GM12878 (cell line): ENCODE measurements around the gene PSMD1. TPM values are rescaled to one million over a fixed set of nuclear protein-coding genes. Genes with fewer than 3 reads are reported as not detected.

Experiments
- ATAC-seq: fragments of 200-7000 bp; cut with Tn5 transposase; 3 replicates; pipeline ENCODE4 v1.9.1; 2020; ENCODE audit warnings: mild to moderate bottlenecking, moderate library complexity
- BruUV-seq: library from RNA; stranded (reverse); fragments of 400-500 nt; replicated peaks from 2 replicates; lab custom pipeline; 2021; lab: Mats Ljungman, UMichigan
- CTCF ChIA-PET: fragments of 300-600 bp; sonication (Branson Sonifier 250); formaldehyde crosslinking; extraction: SDS; loops from one replicate; lab custom pipeline; 2021; ENCODE audit warnings: inconsistent platforms; lab: Yijun Ruan, JAX
- POLR2A ChIA-PET: fragments of 350-600 bp; formaldehyde crosslinking; extraction: SDS; loops from one replicate; lab custom pipeline; 2021; ENCODE audit warnings: inconsistent platforms; lab: Charles Lee
- RAD21 ChIA-PET: fragments of 300-600 bp; sonication (Branson Sonifier 250); formaldehyde crosslinking; loops from one replicate; lab custom pipeline; 2023; ENCODE audit warnings: antibody characterized with exemption; ENCODE audit not compliant: unreplicated experiment; lab: Charles Lee
- SMC1A ChIA-PET: fragments of 300-600 bp; sonication (Branson Sonifier 250); formaldehyde crosslinking; loops from one replicate; lab custom pipeline; 2023; ENCODE audit not compliant: unreplicated experiment, uncharacterized antibody; lab: Charles Lee
- DNase-seq: peaks from one replicate; pipeline ENCODE4 v3.0.0-alpha.2; 2011; ENCODE audit warnings: low read depth, low spot score
- FAIRE-seq: peaks from 3 replicates; lab custom pipeline; 2011; peaks lifted over from hg19 to GRCh38; lab: Jason Lieb, UNC
- H2AFZ ChIP-seq: 2 replicates; pipeline ENCODE4 v1.6.0; 2011; ENCODE audit warnings: low read depth, low read length, control low read depth; ENCODE audit not compliant: control insufficient read depth
- H3K27ac ChIP-seq: 2 replicates; pipeline ENCODE4 v1.5.1; 2011; ENCODE audit warnings: control low read depth; ENCODE audit not compliant: control insufficient read depth, insufficient read depth
- H3K27me3 ChIP-seq, 2 experiments: replicated peaks in 1 of 2; 2 replicates each; pipeline versions ENCODE4 v1.6.0 to v1.6.1; 2011; ENCODE audit warnings: low read length in 1 of 2; ENCODE audit not compliant: control insufficient read depth in 2 of 2, insufficient read depth in 2 of 2
- H3K36me3 ChIP-seq, 2 experiments: 2 replicates each; pipeline ENCODE4 v1.5.1; 2011; ENCODE audit warnings: low read length in 1 of 2; ENCODE audit not compliant: control insufficient read depth in 2 of 2, insufficient read depth in 2 of 2
- H3K4me1 ChIP-seq: 2 replicates; pipeline ENCODE4 v1.6.1; 2011; ENCODE audit warnings: mild to moderate bottlenecking, low read length, moderate library complexity, mixed read lengths; ENCODE audit not compliant: control insufficient read depth, insufficient read depth
- H3K4me2 ChIP-seq: 2 replicates; pipeline ENCODE4 v1.6.0; 2011; ENCODE audit warnings: control low read depth; ENCODE audit not compliant: control insufficient read depth, insufficient read depth
- H3K4me3 ChIP-seq: fragments of 200-600 bp; sonication (generic); 2 replicates; pipeline ENCODE4 v1.5.1; 2016
- H3K79me2 ChIP-seq: 2 replicates; pipeline ENCODE4 v1.6.0; 2011; ENCODE audit warnings: low read length; ENCODE audit not compliant: control insufficient read depth, insufficient read depth
- H3K9ac ChIP-seq: 2 replicates; pipeline ENCODE4 v1.8.0; 2011; ENCODE audit warnings: low read length, control low read depth, mixed read lengths; ENCODE audit not compliant: control insufficient read depth, insufficient read depth
- H3K9me3 ChIP-seq: replicated peaks from 3 replicates; pipeline ENCODE4 v1.5.1; 2011; ENCODE audit warnings: mild to moderate bottlenecking, low read length; ENCODE audit not compliant: control insufficient read depth, insufficient read depth
- H4K20me1 ChIP-seq: 2 replicates; pipeline ENCODE4 v1.6.0; 2011; ENCODE audit not compliant: control insufficient read depth, insufficient read depth
- RB1 ChIP-seq: fragments of 450-650 bp; formaldehyde crosslinking; IDR thresholded peaks from 2 replicates; pipeline ENCODE4 v1.6.1; 2017; ENCODE audit warnings: mild to moderate bottlenecking, borderline replicate concordance
- RELA ChIP-seq: fragments of 450-650 bp; IDR thresholded peaks from 2 replicates; pipeline ENCODE4 v1.8.0; 2014; ENCODE audit warnings: borderline replicate concordance; ENCODE audit not compliant: partially characterized antibody
- SMC3 ChIP-seq: IDR thresholded peaks from 2 replicates; pipeline ENCODE4 v1.6.1; 2011; ENCODE audit warnings: low read length, improper control_type of control experiment, borderline replicate concordance
- SUPT20H ChIP-seq: IDR thresholded peaks from 2 replicates; pipeline ENCODE4 v1.6.1; 2011; ENCODE audit warnings: low read depth, mild to moderate bottlenecking, low read length, moderate library complexity, borderline replicate concordance; ENCODE audit not compliant: control insufficient read depth
- ZZZ3 ChIP-seq: IDR thresholded peaks from 2 replicates; pipeline ENCODE4 v1.6.1; 2011; ENCODE audit warnings: low read depth; ENCODE audit not compliant: control insufficient read depth, insufficient read length
- WGBS: methylation state at CpG from one replicate; pipeline ENCODE4 v1.1.6; 2016; ENCODE audit warnings: low lambda C conversion rate; ENCODE audit not compliant: insufficient replicate concordance, insufficient coverage; ENCODE audit errors: missing lambda C conversion rate; 5-methylcytosine and 5-hydroxymethylcytosine counted together
- in situ Hi-C: fragments of 300-500 bp; cut with MboI; formaldehyde crosslinking; loops from 9 replicates; pipeline ENCODE4 v1.14.3; 2018; ENCODE audit warnings: mixed read lengths
- intact Hi-C: fragments of 100-400 bp; cut with micrococcal nuclease; formaldehyde crosslinking; loops from one replicate; pipeline ENCODE4 v1.14.2; 2022; ENCODE audit not compliant: unreplicated experiment
- polyA plus RNA-seq, 11 experiments: library from polyadenylated mRNA; depleted of rRNA in 4 of 11; unstranded in 6 of 11; stranded (reverse) in 5 of 11; fragments of >200 nt; fragmentation: Nextera tagmentation in 4 of 11; fragmentation: Illumina TruSeq in 1 of 11; extraction: Ambion mirVana in 4 of 11; extraction: Trizol in 1 of 11; gene quantifications; 1 replicate in 1 of 11; 2 replicates in 10 of 11; pipeline versions ENCODE4 v1.2.1 to v1.2.3, GENCODE V29; 2011 to 2016; ENCODE audit warnings: inconsistent platforms in 2 of 11, missing spikeins in 2 of 11, low read depth in 1 of 11
- total RNA-seq, 4 experiments: library from RNA; depleted of rRNA in 3 of 4; stranded (reverse); fragments of >200 nt in 3 of 4; fragmentation: Illumina TruSeq in 1 of 4; extraction: Trizol in 1 of 4; gene quantifications; 2 replicates each; pipeline versions ENCODE4 v1.2.1 to v1.2.3, GENCODE V29; 2013 to 2021
- TF ChIP-seq, protein P1 (sequence below): fragments of 450-650 bp; IDR thresholded peaks from 2 replicates; pipeline ENCODE4 v1.6.1; 2017; ENCODE audit warnings: mild to moderate bottlenecking, low read depth, inconsistent platforms; ENCODE audit not compliant: poor library complexity, severe bottlenecking

Gene PSMD1
- total and polyA plus RNA-seq, 10 of the 15 experiments (the other 5 are each of a cell fraction or from before 2014, with no cell fraction given) = 87.4 to 220 (median 139) TPM

DNA sequence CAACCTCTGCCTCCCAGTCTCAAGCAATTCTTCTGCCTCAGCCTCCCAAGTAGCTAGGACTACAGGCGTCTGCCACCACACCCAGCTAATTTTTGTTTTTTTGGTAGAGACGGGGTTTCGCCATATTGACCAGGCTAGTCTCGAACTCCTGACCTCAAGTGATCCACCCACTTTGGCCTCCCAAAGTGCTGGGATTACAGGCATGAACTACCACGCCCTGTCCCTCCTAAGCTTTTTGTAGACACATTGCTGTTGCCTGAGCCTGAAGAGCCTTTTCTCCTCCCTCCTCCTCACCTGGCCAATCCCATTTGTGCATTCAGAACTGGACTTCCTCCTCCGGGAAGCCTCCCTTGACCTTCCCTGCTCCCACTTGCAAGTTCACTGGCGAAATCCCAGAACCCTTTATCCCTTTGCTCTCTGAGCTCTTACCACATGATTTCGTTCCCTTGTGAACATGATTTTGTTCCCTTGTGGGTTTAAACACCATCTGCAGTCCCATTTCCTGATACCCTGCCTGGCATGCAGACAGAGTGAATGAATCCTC is 16.8 kb upstream of the PSMD1 start:
- ATAC-seq = no peak
- no TSS peak for BruUV-seq
- no peak overlapping the region for H3K27ac ChIP-seq
- ChIA-PET RAD21 (no interaction called here), CTCF (interaction anchor here (1.0 to 2.2 kb wide), 2 partner anchors 9 to 13 kb away, joined by 3 to 12 read pairs; no protein-coding TSS in a partner anchor), SMC1A (no interaction called here), POLR2A (no interaction called here)
- H3K36me3 ChIP-seq = no peaks in the 10 kb centered on the region
- TF ChIP-seq RB1 (no peak), SMC3 (no peak), RELA (no peak), SUPT20H (no peak), ZZZ3 (no peak)
- TF ChIP-seq, protein P1, sequence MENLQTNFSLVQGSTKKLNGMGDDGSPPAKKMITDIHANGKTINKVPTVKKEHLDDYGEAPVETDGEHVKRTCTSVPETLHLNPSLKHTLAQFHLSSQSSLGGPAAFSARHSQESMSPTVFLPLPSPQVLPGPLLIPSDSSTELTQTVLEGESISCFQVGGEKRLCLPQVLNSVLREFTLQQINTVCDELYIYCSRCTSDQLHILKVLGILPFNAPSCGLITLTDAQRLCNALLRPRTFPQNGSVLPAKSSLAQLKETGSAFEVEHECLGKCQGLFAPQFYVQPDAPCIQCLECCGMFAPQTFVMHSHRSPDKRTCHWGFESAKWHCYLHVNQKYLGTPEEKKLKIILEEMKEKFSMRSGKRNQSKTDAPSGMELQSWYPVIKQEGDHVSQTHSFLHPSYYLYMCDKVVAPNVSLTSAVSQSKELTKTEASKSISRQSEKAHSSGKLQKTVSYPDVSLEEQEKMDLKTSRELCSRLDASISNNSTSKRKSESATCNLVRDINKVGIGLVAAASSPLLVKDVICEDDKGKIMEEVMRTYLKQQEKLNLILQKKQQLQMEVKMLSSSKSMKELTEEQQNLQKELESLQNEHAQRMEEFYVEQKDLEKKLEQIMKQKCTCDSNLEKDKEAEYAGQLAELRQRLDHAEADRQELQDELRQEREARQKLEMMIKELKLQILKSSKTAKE = no peak
- H2AFZ ChIP-seq = no peak overlapping the region
- no peak overlapping the region for H3K4me3 ChIP-seq
- WGBS = 41% methylated on average over 8 of the region's 8 CpGs
- no peaks in the 10 kb centered on the region for H3K79me2 ChIP-seq
- H3K4me2 ChIP-seq = no peak overlapping the region
- peaks cover 12 to 14% of the 10 kb centered on the region in 2 experiments; a peak in 3 of 4 replicates for H3K27me3 ChIP-seq
- no peaks in the 10 kb centered on the region for H3K9me3 ChIP-seq
- in situ Hi-C loops = no loop called here
- intact Hi-C loops = no loop called here
- H4K20me1 ChIP-seq = no peaks in the 10 kb centered on the region
- H3K4me1 ChIP-seq = no peaks in the 10 kb centered on the region
- no peak for DNase-seq
- no peak overlapping the region for H3K9ac ChIP-seq
- no peak for FAIRE-seq
